HepG2 (cell line): ENCODE measurements around the gene DROSHA. TPM values are rescaled to one million over a fixed set of nuclear protein-coding genes. Genes with fewer than 3 reads are reported as not detected.

ENCODE experiments used
- ATAC-seq: fragments of 200-7000 bp; cut with Tn5 transposase; 3 replicates; pipeline ENCODE4 v1.9.1; 2020; ENCODE audit warnings: mild to moderate bottlenecking, moderate library complexity
- BruUV-seq: library from RNA; stranded (reverse); fragments of 400-500 nt; replicated peaks from 2 replicates; lab custom pipeline; 2021; lab: Mats Ljungman, UMichigan
- CTCF ChIA-PET: fragments of 300-600 bp; formaldehyde crosslinking; extraction: SDS; loops from one replicate; lab custom pipeline; 2021; ENCODE audit warnings: low total read pairs, inconsistent platforms, low intra/inter-chr PET ratio; lab: Yijun Ruan, JAX
- POLR2A ChIA-PET: fragments of 350-600 bp; sonication (Branson Sonifier 250); formaldehyde crosslinking; loops from one replicate; lab custom pipeline; 2020; ENCODE audit warnings: antibody characterized with exemption, inconsistent platforms; lab: Yijun Ruan, JAX
- DNase-seq: peaks from one replicate; pipeline ENCODE4 v3.0.0-alpha.2; 2015; ENCODE audit warnings: low spot score
- FAIRE-seq: peaks from 3 replicates; lab custom pipeline; 2011; peaks lifted over from hg19 to GRCh38; lab: Jason Lieb, UNC
- H2AFZ ChIP-seq: one replicate; pipeline ENCODE4 v1.6.1; 2011; ENCODE audit warnings: low read length, inconsistent platforms
- H3K27ac ChIP-seq: fragments of 300-600 bp; 3 replicates; pipeline ENCODE4 v1.8.0; 2011; ENCODE audit warnings: mixed run types, mild to moderate bottlenecking, mixed read lengths, low read length, inconsistent platforms; ENCODE audit not compliant: insufficient read depth; ENCODE audit errors: extremely low read length
- H3K27me3 ChIP-seq, 2 experiments: fragments of 200-600 bp in 1 of 2; 2 replicates in 1 of 2; 3 replicates in 1 of 2; pipeline versions ENCODE4 v1.6.0 to v1.8.0; 2011; ENCODE audit warnings: low read length in 2 of 2, mild to moderate bottlenecking in 2 of 2, moderate library complexity in 2 of 2, inconsistent platforms in 1 of 2; ENCODE audit not compliant: insufficient read depth in 2 of 2, control insufficient read depth in 1 of 2
- H3K36me3 ChIP-seq, 2 experiments: fragments of 200-600 bp in 1 of 2; replicated peaks in 1 of 2; 2 replicates in 1 of 2; 3 replicates in 1 of 2; pipeline versions ENCODE4 v1.5.1 to v1.8.0; 2011; ENCODE audit warnings: low read length in 2 of 2, inconsistent platforms in 1 of 2; ENCODE audit not compliant: insufficient read depth in 2 of 2, control insufficient read depth in 1 of 2
- H3K4me1 ChIP-seq: 2 replicates; pipeline ENCODE4 v1.5.1; 2012; ENCODE audit warnings: low read length, inconsistent platforms; ENCODE audit not compliant: insufficient read depth
- H3K4me2 ChIP-seq: 2 replicates; pipeline ENCODE4 v1.6.0; 2011; ENCODE audit warnings: low read depth, low read length, inconsistent platforms
- H3K4me3 ChIP-seq, 3 experiments: fragments of 200-600 bp in 1 of 3; sonication (generic), shearing (Covaris generic) in 1 of 3; replicated peaks in 1 of 3; 2 replicates each; pipeline ENCODE4 v1.5.1; 2011 to 2016; ENCODE audit warnings: low read length in 3 of 3, inconsistent platforms in 2 of 3, low read depth in 2 of 3, mild to moderate bottlenecking in 2 of 3, control low read depth in 1 of 3, mixed read lengths in 1 of 3; ENCODE audit not compliant: insufficient read depth in 1 of 3
- H3K79me2 ChIP-seq: one replicate; pipeline ENCODE4 v1.6.1; 2011; ENCODE audit warnings: low read length, inconsistent platforms; ENCODE audit not compliant: insufficient read depth
- H3K9ac ChIP-seq: 2 replicates; pipeline ENCODE4 v1.6.0; 2011; ENCODE audit warnings: mild to moderate bottlenecking, low read depth, low read length, inconsistent platforms; ENCODE audit not compliant: insufficient read depth
- H3K9me3 ChIP-seq: 2 replicates; pipeline ENCODE4 v1.5.1; 2012; ENCODE audit warnings: mild to moderate bottlenecking, low read length
- H4K20me1 ChIP-seq: 2 replicates; pipeline ENCODE4 v1.6.0; 2011; ENCODE audit warnings: inconsistent platforms, mild to moderate bottlenecking, low read length, moderate library complexity; ENCODE audit not compliant: insufficient read depth
- ARID3A ChIP-seq: IDR thresholded peaks from 2 replicates; pipeline ENCODE4 v1.6.1; 2012; ENCODE audit warnings: low read depth, low read length, improper control_type of control experiment
- CREBL2 ChIP-seq: sonication (generic); formaldehyde crosslinking; IDR thresholded peaks from 2 replicates; pipeline ENCODE4 v1.8.1; 2023; ENCODE audit warnings: missing genetic modification reagents, mild to moderate bottlenecking, borderline replicate concordance
- ELK4 ChIP-seq: sonication (generic); formaldehyde crosslinking; IDR thresholded peaks from 2 replicates; pipeline ENCODE4 v1.9.0; 2021; ENCODE audit warnings: missing genetic modification reagents, borderline replicate concordance
- FIP1L1 ChIP-seq: fragments of 200-400 bp; formaldehyde crosslinking; IDR thresholded peaks from 2 replicates; pipeline ENCODE4 v1.6.1; 2018; ENCODE audit warnings: low read depth, mild to moderate bottlenecking, low read length, moderate library complexity, borderline replicate concordance; ENCODE audit not compliant: insufficient read depth
- MXD1 ChIP-seq: sonication (generic); formaldehyde crosslinking; IDR thresholded peaks from 2 replicates; pipeline ENCODE4 v1.4.0; 2020; ENCODE audit warnings: mild to moderate bottlenecking, missing genetic modification reagents
- NFKBIZ ChIP-seq: IDR thresholded peaks from 2 replicates; pipeline ENCODE4 v1.6.1; 2018; ENCODE audit warnings: missing genetic modification reagents, missing compliant biosample characterization
- SAP130 ChIP-seq: IDR thresholded peaks from 2 replicates; pipeline ENCODE4 v1.6.1; 2016; ENCODE audit warnings: low read depth
- SOX6 ChIP-seq, 2 experiments: fragments of 450-650 bp in 1 of 2; sonication (generic) in 1 of 2; formaldehyde crosslinking in 1 of 2; IDR thresholded peaks; 2 replicates each; pipeline versions ENCODE4 v1.4.0 to v1.6.1; 2017 to 2020; ENCODE audit warnings: antibody characterized with exemption in 1 of 2, mild to moderate bottlenecking in 1 of 2, missing genetic modification reagents in 1 of 2
- TBL1XR1 ChIP-seq: fragments of 150-350 bp; IDR thresholded peaks from 2 replicates; pipeline ENCODE4 v1.6.1; 2014; ENCODE audit warnings: borderline replicate concordance, low read length; ENCODE audit not compliant: partially characterized antibody
- TMF1 ChIP-seq: sonication (generic); formaldehyde crosslinking; IDR thresholded peaks from 2 replicates; pipeline ENCODE4 v1.8.1; 2022; ENCODE audit warnings: low read depth, missing genetic modification reagents
- ZBTB39 ChIP-seq: sonication (generic); formaldehyde crosslinking; IDR thresholded peaks from 2 replicates; pipeline ENCODE4 v1.5.0; 2020; ENCODE audit warnings: missing genetic modification reagents
- ZNF180 ChIP-seq: sonication (generic); formaldehyde crosslinking; IDR thresholded peaks from 2 replicates; pipeline ENCODE4 v1.4.0; 2020; ENCODE audit warnings: low read depth, missing genetic modification reagents, borderline replicate concordance
- ZNF205 ChIP-seq: IDR thresholded peaks from 2 replicates; pipeline ENCODE4 v1.6.1; 2018; ENCODE audit warnings: missing biosample characterization, missing genetic modification reagents
- ZNF329 ChIP-seq: sonication (generic); formaldehyde crosslinking; IDR thresholded peaks from 2 replicates; pipeline ENCODE4 v1.9.0; 2021; ENCODE audit warnings: low read depth, mild to moderate bottlenecking, missing genetic modification reagents
- ZNF563 ChIP-seq: sonication (generic); formaldehyde crosslinking; IDR thresholded peaks from 2 replicates; pipeline ENCODE4 v1.8.0; 2022; ENCODE audit warnings: mild to moderate bottlenecking, moderate library complexity, missing genetic modification reagents
- ZSCAN22 ChIP-seq: sonication (generic); formaldehyde crosslinking; IDR thresholded peaks from 2 replicates; pipeline ENCODE4 v1.4.0; 2020; ENCODE audit warnings: mild to moderate bottlenecking, missing genetic modification reagents
- WGBS: methylation state at CpG from one replicate; pipeline ENCODE4 v1.1.6; 2017; ENCODE audit warnings: low lambda C conversion rate; 5-methylcytosine and 5-hydroxymethylcytosine counted together
- in situ Hi-C: cut with HindIII; loops from 2 replicates; pipeline ENCODE4 v1.10.0; 2017; ENCODE audit warnings: low pct_unique_long_range_greater_than_20kb; ENCODE audit not compliant: extremely low pct_ligation_motif_present
- intact Hi-C: fragments of 100-400 bp; cut with micrococcal nuclease; formaldehyde crosslinking; loops from one replicate; pipeline ENCODE4 v1.10.0; 2022; ENCODE audit not compliant: unreplicated experiment
- polyA plus RNA-seq, 8 experiments: library from polyadenylated mRNA; depleted of rRNA in 3 of 8; stranded (reverse) in 7 of 8; unstranded in 1 of 8; fragments of >200 nt; fragmentation: Illumina TruSeq in 4 of 8; extraction: Trizol in 4 of 8; gene quantifications; 2 replicates each; pipeline versions ENCODE4 v1.2.1 to v1.2.3, GENCODE V29; 2011 to 2016; ENCODE audit warnings: low read depth in 4 of 8, missing spikeins in 1 of 8, mixed read lengths in 1 of 8; ENCODE audit not compliant: insufficient read depth in 1 of 8
- total RNA-seq, 5 experiments: library from RNA; depleted of rRNA; stranded (reverse); fragments of >200 nt; fragmentation: Illumina TruSeq; extraction: Trizol; gene quantifications; 2 replicates each; pipeline ENCODE4 v1.2.3, GENCODE V29; 2016; ENCODE audit warnings: low read depth in 1 of 5

DROSHA gene
- total and polyA plus RNA-seq, 2 of the 13 experiments (the other 11 are each of a cell fraction or from before 2014, with no cell fraction given): 22.3 to 29.4 TPM

GRCh38 chr5:31577438-31577837 lies 45.5 kb upstream of the DROSHA start:
- in situ Hi-C loops (loop anchor here (10.0 kb wide), 1 partner anchor 517 kb away; no protein-coding TSS in a partner anchor), intact Hi-C loops (no loop called here)
- no peak overlapping the region for H2AFZ ChIP-seq
- no peak overlapping the region for H3K27ac ChIP-seq
- no peak for FAIRE-seq
- no peak overlapping the region for H3K4me3 ChIP-seq
- no peak for ATAC-seq
- H3K9me3 ChIP-seq: no peaks in the 10 kb centered on the region
- BruUV-seq: no TSS peak
- H3K79me2 ChIP-seq: no peaks in the 10 kb centered on the region
- no peaks in the 10 kb centered on the region for H4K20me1 ChIP-seq
- no peaks in the 10 kb centered on the region for H3K36me3 ChIP-seq
- 27% methylated on average over 3 of the region's 3 CpGs for WGBS
- DNase-seq: no peak
- ChIA-PET POLR2A (no interaction called here), CTCF (no interaction called here)
- no peak overlapping the region for H3K9ac ChIP-seq
- H3K27me3 ChIP-seq: peaks cover 2 to 5% of the 10 kb centered on the region in 2 experiments; a peak in 2 of 5 replicates
- no peaks in the 10 kb centered on the region for H3K4me1 ChIP-seq
- no peak overlapping the region for H3K4me2 ChIP-seq
- TF ChIP-seq TBL1XR1 (no peak), MXD1 (no peak), SOX6 (IDR thresholded peaks at IDR 0.05) (no peak), SOX6 (CRISPR knock-in tag; IDR thresholded peaks at IDR 0.05) (no peak), CREBL2 (CRISPR knock-in tag) (no peak), TMF1 (CRISPR knock-in tag) (no peak), SAP130 (CRISPR knock-in tag) (no peak), ZBTB39 (CRISPR knock-in tag) (no peak), FIP1L1 (no peak), NFKBIZ (CRISPR knock-in tag) (no peak), ZSCAN22 (CRISPR knock-in tag) (no peak), ZNF329 (CRISPR knock-in tag) (no peak), ELK4 (CRISPR knock-in tag) (no peak), ZNF180 (no peak), ZNF563 (CRISPR knock-in tag) (no peak), ARID3A (no peak), ZNF205 (CRISPR knock-in tag) (no peak)
